Spinal cord (tissue), 10 donors: ENCODE results near the gene ZNF488. TPM values are rescaled to one million over a fixed set of nuclear protein-coding genes. Genes with fewer than 3 reads are reported as not detected.
"Not testable (repeated sequence)": the region's sequence is repeated elsewhere in the genome, so short reads cannot be mapped to it uniquely, and the experiment has no call there.

Experiments used
- DNase-seq, 6 donors: peaks; one replicate each; pipeline versions ENCODE4 v3.0.0 to v3.0.0-alpha.2; 2013 to 2015; ENCODE audit warnings: low spot score in 6 of 6, low read depth in 4 of 6
- H3K27ac ChIP-seq: one replicate; pipeline ENCODE4 v1.5.1; 2013; ENCODE audit warnings: low read depth, low read length, control low read depth
- H3K27me3 ChIP-seq: one replicate; pipeline ENCODE4 v1.6.1; 2013; ENCODE audit warnings: low read length; ENCODE audit not compliant: control insufficient read depth, insufficient read depth
- H3K36me3 ChIP-seq: one replicate; pipeline ENCODE4 v1.6.1; 2013; ENCODE audit warnings: low read length; ENCODE audit not compliant: control insufficient read depth, insufficient read depth
- H3K4me1 ChIP-seq: one replicate; pipeline ENCODE4 v1.6.1; 2013; ENCODE audit warnings: low read length; ENCODE audit not compliant: control insufficient read depth, insufficient read depth
- H3K4me3 ChIP-seq: one replicate; pipeline ENCODE4 v1.5.1; 2013; ENCODE audit warnings: low read depth, low read length, control low read depth
- H3K9me3 ChIP-seq: one replicate; pipeline ENCODE4 v1.6.1; 2013; ENCODE audit warnings: low read length; ENCODE audit not compliant: control insufficient read depth, insufficient read depth
- WGBS: methylation state at CpG from one replicate; pipeline ENCODE4 v1.1.5; 2013; ENCODE audit warnings: missing lambda C conversion rate; ENCODE audit not compliant: insufficient coverage; 5-methylcytosine and 5-hydroxymethylcytosine counted together
- polyA plus RNA-seq, 2 donors: library from polyadenylated mRNA; unstranded; fragments of 120-200 nt; gene quantifications; one replicate each; pipeline ENCODE4 v1.2.1, GENCODE V29; 2013; ENCODE audit not compliant: insufficient read length in 2 of 2
- total RNA-seq, 2 donors: library from RNA; depleted of rRNA in 1 of 2; stranded (reverse); fragments of 120-200 nt in 1 of 2; fragments of >200 nt in 1 of 2; gene quantifications; one replicate each; pipeline versions ENCODE4 v1.2.3 to v1.2.4, GENCODE V29; 2013 to 2014
- donor health status: healthy.

The ZNF488 gene
- total and polyA plus RNA-seq, 4 donors: 4.5 to 39.6 (median 20.3) TPM

DNA sequence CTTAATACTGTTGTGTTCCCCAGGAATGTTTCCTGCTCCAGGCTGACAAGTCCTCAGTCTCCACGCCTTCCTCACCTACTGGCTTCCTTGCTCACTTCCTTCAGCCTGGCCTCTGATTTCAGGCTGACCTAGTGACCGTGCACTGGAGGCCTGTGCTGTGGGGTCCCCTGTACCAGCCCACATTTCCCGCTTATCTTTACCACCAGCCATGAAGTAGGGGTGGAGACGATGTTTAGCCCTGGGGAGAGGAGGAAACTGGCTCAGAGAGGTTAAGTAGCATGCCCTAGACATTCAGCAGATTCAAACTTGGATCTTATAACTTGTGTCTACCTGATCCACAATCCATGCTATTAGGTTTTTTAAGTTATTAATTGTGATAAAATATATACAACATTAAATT, 4.8 kb upstream of the ZNF488 start:
- no peak for DNase-seq
- H3K27ac ChIP-seq: no peak overlapping the region
- peaks cover 2% of the 10 kb centered on the region for H3K4me1 ChIP-seq
- no peak overlapping the region for H3K4me3 ChIP-seq
- H3K27me3 ChIP-seq: no peaks in the 10 kb centered on the region
- no peaks in the 10 kb centered on the region for H3K9me3 ChIP-seq
- H3K36me3 ChIP-seq: no peaks in the 10 kb centered on the region
- 100% methylated on average over 1 of the region's 4 CpGs for WGBS

DNA sequence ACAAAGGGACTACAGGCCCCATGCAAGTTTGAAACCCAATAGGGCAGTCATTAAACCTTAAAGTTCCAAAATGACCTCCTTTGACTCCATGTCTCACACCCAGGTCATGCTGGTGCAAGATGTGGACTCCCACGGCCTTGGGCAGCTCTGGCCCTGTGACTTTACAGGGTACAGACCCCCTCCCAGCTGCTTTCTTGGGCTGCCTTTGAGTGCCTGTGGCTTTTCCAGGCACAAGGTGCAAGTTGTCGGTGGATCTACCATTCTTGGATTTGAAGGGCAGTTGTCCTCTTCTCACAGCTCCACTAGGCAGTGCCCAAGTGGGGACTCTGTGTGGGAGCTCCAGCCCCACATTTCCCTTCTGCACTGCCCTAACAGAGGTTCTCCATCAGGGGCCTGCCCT, 2.0 kb upstream of the ZNF488 start:
- 100% methylated on average over 2 of the region's 2 CpGs for WGBS

DNA sequence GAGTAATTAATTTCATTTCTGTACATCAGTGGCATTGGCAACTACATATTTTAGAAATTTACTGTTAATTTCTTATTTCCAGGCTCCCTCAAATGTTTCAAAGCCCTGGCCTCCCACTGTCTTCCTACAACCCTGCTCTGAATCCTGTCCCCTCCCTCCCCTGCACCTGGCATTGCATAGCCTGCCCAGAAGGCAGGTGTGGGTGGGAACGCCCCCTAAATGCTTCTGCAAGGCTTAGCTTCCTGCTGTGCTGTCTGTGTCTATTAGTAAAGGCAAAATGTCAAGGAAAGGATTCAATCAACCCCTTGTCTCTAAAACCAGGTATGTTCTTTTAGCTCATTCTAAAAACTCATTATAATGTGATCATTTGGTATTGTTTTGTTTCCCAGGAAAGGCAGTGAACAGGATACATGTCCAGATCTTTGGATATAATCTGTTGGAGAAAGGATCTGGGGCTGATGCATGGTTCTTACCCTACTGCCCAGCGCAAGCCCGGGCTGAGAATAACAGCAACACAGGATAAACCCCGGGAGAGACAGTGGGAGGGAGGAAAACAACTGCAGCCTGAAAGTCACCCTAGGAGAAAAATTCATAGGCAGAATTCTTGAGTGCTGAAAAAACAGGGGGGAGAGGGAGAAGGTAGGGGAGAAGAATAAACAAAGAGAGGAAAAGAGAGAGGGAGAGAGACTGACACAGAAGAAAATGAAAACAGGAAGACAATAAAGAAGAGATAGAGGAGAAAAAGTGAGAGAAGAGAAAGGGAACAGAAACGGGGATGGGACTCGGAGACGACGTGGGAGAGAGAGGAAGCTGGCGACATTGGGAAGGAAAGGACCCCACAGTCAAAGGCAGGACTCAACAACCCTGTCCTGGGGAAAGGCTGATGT, 589 bp downstream of the ZNF488 start:
- no peak overlapping the region for H3K27ac ChIP-seq
- peak overlapping the region; percentile 52 for H3K4me3 ChIP-seq
- H3K4me1 ChIP-seq: peaks cover 22% of the 10 kb centered on the region
- no peaks in the 10 kb centered on the region for H3K27me3 ChIP-seq
- no peaks in the 10 kb centered on the region for H3K36me3 ChIP-seq
- DNase-seq: peak in 1 of 6 donors; percentile 70
- no peaks in the 10 kb centered on the region for H3K9me3 ChIP-seq
- 3% methylated on average over 8 of the region's 9 CpGs for WGBS

More for the DNA sequence above, 2.0 kb upstream of the ZNF488 start:
- not testable (repeated sequence) for H3K4me3 ChIP-seq, H3K27me3 ChIP-seq, H3K9me3 ChIP-seq, H3K4me1 ChIP-seq, H3K36me3 ChIP-seq, H3K27ac ChIP-seq, DNase-seq

DNA sequence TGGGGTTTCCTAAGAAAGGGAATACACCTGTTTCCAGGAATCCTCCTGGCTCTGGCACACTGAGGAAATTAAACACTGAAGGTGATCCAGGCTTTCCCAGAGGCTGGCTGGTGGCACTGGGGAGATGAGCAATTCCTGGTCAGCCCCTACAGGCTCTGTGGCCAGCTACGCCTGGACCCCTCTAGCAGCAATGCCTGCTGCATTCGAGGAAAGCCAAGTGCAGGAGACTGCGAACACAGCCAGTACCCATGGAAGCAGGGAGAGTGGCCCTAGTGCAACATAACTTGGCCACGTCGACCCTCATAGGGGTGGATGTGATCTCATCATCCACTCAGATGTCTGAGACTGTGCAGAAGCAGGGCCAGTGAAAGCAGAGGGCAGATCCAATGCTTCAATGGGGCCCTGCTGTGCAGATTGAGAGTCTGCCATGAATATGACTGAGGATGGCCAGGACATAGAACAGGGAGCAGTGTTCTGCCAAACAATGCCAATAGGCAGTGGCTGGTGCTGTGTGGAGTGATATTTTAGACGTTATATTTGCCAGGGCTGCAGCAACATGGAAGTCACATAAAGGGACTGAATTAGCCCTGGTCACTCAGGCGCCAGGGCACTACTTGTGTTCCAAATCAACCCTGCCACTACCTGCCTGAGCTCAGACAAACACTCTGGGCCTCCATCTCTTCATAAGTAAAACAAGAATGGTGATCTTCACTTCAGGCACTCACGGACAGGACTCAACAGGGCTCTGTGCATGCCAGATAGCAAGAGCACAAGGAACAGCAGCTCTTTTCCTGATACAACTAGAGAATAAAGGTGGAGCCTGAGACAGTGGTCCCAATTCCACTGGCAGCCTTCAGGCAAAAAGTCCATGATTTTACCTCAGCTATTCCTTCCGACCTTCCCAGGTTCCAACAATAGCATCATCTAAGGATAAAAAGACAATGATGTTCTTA, 2.4 kb downstream of the ZNF488 start:
- peak in 1 of 6 donors; percentile 23 for DNase-seq
- WGBS: 68% methylated on average over 8 of the region's 9 CpGs
- Histone ChIP-seq H3K4me1 (peaks cover 34% of the 10 kb centered on the region), H3K27me3 (no peaks in the 10 kb centered on the region), H3K4me3 (no peak overlapping the region), H3K9me3 (no peaks in the 10 kb centered on the region), H3K36me3 (no peaks in the 10 kb centered on the region), H3K27ac (no peak overlapping the region)

DNA sequence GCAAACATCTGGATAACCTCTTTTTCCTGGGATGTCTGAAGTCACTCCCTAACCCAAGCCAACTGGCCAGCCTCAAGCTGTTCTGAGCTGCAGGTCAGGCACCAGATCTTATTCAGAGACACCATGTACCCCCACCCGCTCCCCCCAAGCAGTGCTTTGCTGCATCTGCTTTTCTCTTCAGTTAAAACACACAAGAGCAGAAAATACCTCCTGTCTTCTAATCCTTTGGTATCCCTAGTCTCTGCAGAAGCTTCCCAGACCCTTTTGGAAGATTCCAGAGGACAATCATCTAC, 3.0 kb downstream of the ZNF488 start:
- Histone ChIP-seq H3K9me3 (no peaks in the 10 kb centered on the region), H3K4me3 (no peak overlapping the region), H3K36me3 (no peaks in the 10 kb centered on the region), H3K27me3 (no peaks in the 10 kb centered on the region), H3K27ac (no peak overlapping the region), H3K4me1 (peaks cover 34% of the 10 kb centered on the region)
- 91% methylated on average over 1 of the region's 1 CpG for WGBS
- no peak for DNase-seq

DNA sequence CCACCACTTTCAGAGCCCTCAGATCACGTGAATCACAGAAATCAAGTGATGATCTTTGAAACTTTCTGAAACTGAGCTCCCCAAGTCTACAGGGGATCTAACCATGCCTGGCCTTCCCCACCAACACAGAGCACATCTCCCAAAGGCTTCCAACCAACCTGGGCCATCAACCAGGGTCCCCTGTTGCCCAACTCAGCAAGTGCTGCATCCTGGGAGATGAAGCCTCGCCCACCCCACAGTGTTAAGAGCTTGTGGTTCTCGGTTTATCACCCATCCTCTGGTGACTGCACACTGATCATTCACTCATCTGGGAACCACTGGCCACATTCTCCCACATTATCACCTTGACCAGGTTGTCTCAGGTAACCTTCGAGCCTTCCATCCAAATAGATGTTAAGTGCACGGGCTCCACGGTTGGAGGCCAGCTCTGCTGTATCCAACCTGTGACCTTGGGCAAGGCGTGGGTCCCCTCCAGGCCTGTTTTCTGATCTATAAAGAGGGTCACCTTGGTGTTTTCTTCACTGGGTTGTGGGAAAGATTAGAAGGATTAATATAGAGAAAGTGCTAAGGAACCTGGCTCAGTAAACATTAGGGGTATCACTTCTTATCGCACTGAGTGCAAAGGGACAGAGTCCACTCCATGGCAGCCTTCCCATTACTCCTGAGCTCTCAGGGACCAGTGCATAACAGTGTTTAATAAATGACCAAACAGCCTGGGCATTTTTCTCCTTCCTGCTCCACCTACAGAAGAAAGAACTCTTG, 3.6 kb downstream of the ZNF488 start:
- Histone ChIP-seq H3K4me3 (no peak overlapping the region), H3K27ac (no peak overlapping the region), H3K36me3 (no peaks in the 10 kb centered on the region), H3K4me1 (peaks cover 34% of the 10 kb centered on the region), H3K9me3 (no peaks in the 10 kb centered on the region), H3K27me3 (no peaks in the 10 kb centered on the region)
- no peak for DNase-seq
- 69% methylated on average over 8 of the region's 8 CpGs for WGBS

DNA sequence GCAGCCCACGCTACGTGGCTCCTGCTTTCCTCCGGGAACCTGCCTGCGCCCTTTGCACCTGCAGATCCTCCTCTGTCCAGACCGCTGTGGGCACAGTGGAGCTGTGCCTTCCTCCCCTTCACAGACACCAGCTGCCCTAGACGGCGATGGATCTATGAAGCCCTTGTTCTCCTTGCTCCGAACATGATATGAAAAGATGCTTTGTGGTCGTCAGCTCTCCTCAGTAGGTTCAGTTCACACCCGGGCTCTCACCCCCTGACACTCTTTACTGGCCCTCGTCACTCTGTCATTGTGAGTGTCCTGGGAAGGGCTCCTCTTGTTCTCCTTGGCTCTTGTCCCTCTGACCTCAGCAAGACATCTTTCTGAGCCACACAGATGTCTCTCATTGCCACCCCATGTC, 4.2 kb downstream of the ZNF488 start:
- H3K27ac ChIP-seq: peak overlapping the region; percentile 37

DNA sequence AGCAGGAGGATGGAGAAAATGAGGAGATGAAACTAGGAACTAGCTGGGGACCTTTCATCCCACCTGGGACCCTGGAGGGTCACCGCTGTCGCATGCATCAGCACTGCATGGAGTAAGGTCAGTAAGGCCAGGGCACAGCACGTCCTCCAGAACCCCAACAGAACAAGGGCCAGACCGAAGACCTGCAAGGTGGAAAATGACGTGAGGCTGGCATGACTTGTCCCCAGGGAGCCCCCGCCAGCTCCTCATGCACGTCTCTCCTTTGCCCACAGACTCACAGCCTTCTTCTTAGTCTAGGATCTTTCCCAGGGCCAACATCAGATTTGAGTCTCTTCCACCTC, 4.7 kb downstream of the ZNF488 start:
- H3K4me3 ChIP-seq: no peak overlapping the region

More for the DNA sequence above, 4.2 kb downstream of the ZNF488 start:
- Histone ChIP-seq H3K4me3 (no peak overlapping the region), H3K36me3 (no peaks in the 10 kb centered on the region), H3K4me1 (peaks cover 38% of the 10 kb centered on the region), H3K9me3 (no peaks in the 10 kb centered on the region), H3K27me3 (no peaks in the 10 kb centered on the region)
- peak in 2 of 6 donors; percentile 29 to 66 for DNase-seq
- 61% methylated on average over 10 of the region's 11 CpGs for WGBS

More for the DNA sequence above, 4.7 kb downstream of the ZNF488 start:
- 81% methylated on average over 7 of the region's 7 CpGs for WGBS
- H3K27ac ChIP-seq: peak overlapping the region; percentile 37
- no peaks in the 10 kb centered on the region for H3K9me3 ChIP-seq
- H3K27me3 ChIP-seq: no peaks in the 10 kb centered on the region
- H3K4me1 ChIP-seq: peaks cover 41% of the 10 kb centered on the region
- no peaks in the 10 kb centered on the region for H3K36me3 ChIP-seq
- DNase-seq: no peak
